H1 (cell line): ENCODE results near the gene LECT2. TPM values are rescaled to one million over a fixed set of nuclear protein-coding genes. Genes with fewer than 3 reads are reported as not detected.

ENCODE experiments used
- EGR1 ChIP-seq: IDR thresholded peaks from 2 replicates; pipeline ENCODE4 v1.6.1; 2011; ENCODE audit warnings: low read depth, low read length, borderline replicate concordance
- KDM1A ChIP-seq: fragments of 200-600, 300-600 bp; sonication (generic); IDR thresholded peaks from 2 replicates; pipeline ENCODE4 v1.7.1; 2016; ENCODE audit warnings: mild to moderate bottlenecking, low read length, borderline replicate concordance
- KDM5A ChIP-seq: fragments of 200-600 bp; IDR thresholded peaks from 2 replicates; pipeline ENCODE4 v1.7.1; 2012; ENCODE audit warnings: mild to moderate bottlenecking, low read length, inconsistent platforms, mixed read lengths
- POU5F1 ChIP-seq: IDR thresholded peaks from 2 replicates; pipeline ENCODE4 v1.6.1; 2011; ENCODE audit warnings: low read depth, mild to moderate bottlenecking, low read length, moderate library complexity
- RAD21 ChIP-seq, 2 experiments: IDR thresholded peaks in 1 of 2; conservative IDR thresholded peaks in 1 of 2; 2 replicates each; pipeline ENCODE4 v1.6.1; 2011; ENCODE audit warnings: low read depth in 2 of 2, low read length in 2 of 2, improper control_type of control experiment in 1 of 2, inconsistent platforms in 1 of 2, mild to moderate bottlenecking in 1 of 2, moderate library complexity in 1 of 2
- RFX5 ChIP-seq: IDR thresholded peaks from 2 replicates; pipeline ENCODE4 v1.6.1; 2011; ENCODE audit warnings: low read depth, low read length, improper control_type of control experiment, borderline replicate concordance
- ZNF274 ChIP-seq: IDR thresholded peaks from 2 replicates; pipeline ENCODE4 v1.7.0; 2012; ENCODE audit warnings: low read length, borderline replicate concordance; ENCODE audit errors: extremely low read depth
- polyA plus RNA-seq, 7 experiments: library from polyadenylated mRNA; depleted of rRNA in 3 of 7; stranded (reverse) in 5 of 7; unstranded in 2 of 7; fragments of >200 nt in 5 of 7; fragments of 200-250 nt in 2 of 7; gene quantifications; 1 replicate in 5 of 7; 2 replicates in 1 of 7; 4 replicates in 1 of 7; pipeline versions ENCODE4 v1.2.1 to v1.2.3, GENCODE V29; 2011 to 2013; ENCODE audit warnings: missing spikeins in 2 of 7, mixed read lengths in 2 of 7
- total RNA-seq: library from RNA; stranded (reverse); fragmentation: NEBNext Ultra II Directional; extraction: Animal tissue kit (Norgen Biotek cat#: 25700); gene quantifications from 2 replicates; pipeline ENCODE4 v1.2.1, GENCODE V29; 2021

Gene LECT2
- total and polyA plus RNA-seq, 2 of the 8 experiments (the other 6 are each of a cell fraction or from before 2014, with no cell fraction given): not detected

- TF ChIP-seq RFX5 (no peak), EGR1 (no peak), KDM5A (no peak), RAD21 (IDR thresholded peaks at IDR 0.05 in 1 of 2, conservative IDR thresholded peaks at IDR 0.05 in 1 of 2; ENCODE audit: low read depth in 2 of 2, low read length in 2 of 2) (no peak), ZNF274 (no peak), KDM1A (no peak), POU5F1 (no peak)
- TF ChIP-seq, all 59 proteins: peak for 0
Observed at GRCh38 chr5:135966165-135966564, 11.4 kb upstream of the LECT2 start (continued).
